B cell (primary cell): ENCODE results near the gene PPP1R9A. TPM values are rescaled to one million over a fixed set of nuclear protein-coding genes. Genes with fewer than 3 reads are reported as not detected.

Experiments used
- ATAC-seq: fragments of 200-7000 bp; cut with Tn5 transposase; one replicate; pipeline ENCODE4 v1.10.0; 2021; ENCODE audit warnings: low read depth, mild to moderate bottlenecking, moderate number of reproducible peaks, moderate library complexity
- CTCF ChIA-PET: fragments of 350-600 bp; sonication (Branson Sonifier 250); formaldehyde crosslinking; loops from one replicate; lab custom pipeline; 2021; ENCODE audit warnings: antibody characterized with exemption, inconsistent platforms; lab: Charles Lee
- POLR2A ChIA-PET: fragments of 350-600 bp; sonication (Branson Sonifier 250); formaldehyde crosslinking; loops from one replicate; lab custom pipeline; 2021; ENCODE audit warnings: antibody characterized with exemption; lab: Charles Lee
- DNase-seq: peaks from one replicate; pipeline ENCODE4 v3.0.0; 2013
- H2AFZ ChIP-seq: 2 replicates; pipeline ENCODE4 v1.6.1; 2012; ENCODE audit warnings: mild to moderate bottlenecking, low read depth, low read length; ENCODE audit not compliant: insufficient read depth, poor library complexity, severe bottlenecking
- H3K27ac ChIP-seq, 2 donors: 1 replicate in 1 of 2; 2 replicates in 1 of 2; pipeline ENCODE4 v1.5.1; 2012 to 2013; ENCODE audit warnings: low read length in 2 of 2, mild to moderate bottlenecking in 2 of 2, moderate library complexity in 1 of 2
- H3K27me3 ChIP-seq, 4 experiments: fragments of 200-600 bp in 1 of 4; sonication (generic) in 1 of 4; replicated peaks in 1 of 4; 1 replicate in 2 of 4; 2 replicates in 2 of 4; pipeline versions ENCODE4 v1.6.1 to v1.7.0; 2013 to 2016; ENCODE audit warnings: low read length in 3 of 4, mild to moderate bottlenecking in 2 of 4, mixed read lengths in 1 of 4, moderate library complexity in 1 of 4; ENCODE audit not compliant: insufficient read depth in 4 of 4, control insufficient read depth in 3 of 4; ENCODE audit errors: control extremely low read depth in 1 of 4
- H3K36me3 ChIP-seq, 2 experiments: replicated peaks in 1 of 2; 1 replicate in 1 of 2; 2 replicates in 1 of 2; pipeline versions ENCODE4 v1.6.1 to v1.7.1; 2013; ENCODE audit warnings: low read length in 1 of 2; ENCODE audit not compliant: insufficient read depth in 2 of 2, control insufficient read depth in 1 of 2; ENCODE audit errors: control extremely low read depth in 1 of 2, extremely low read depth in 1 of 2
- H3K4me1 ChIP-seq, 2 donors: fragments of 200-600 bp in 1 of 2; sonication (generic) in 1 of 2; 1 replicate in 1 of 2; 2 replicates in 1 of 2; pipeline versions ENCODE4 v1.5.1 to v1.6.1; 2013 to 2017; ENCODE audit warnings: low read length in 2 of 2; ENCODE audit not compliant: control insufficient read depth in 2 of 2, insufficient read depth in 2 of 2
- H3K4me2 ChIP-seq: replicated peaks from 2 replicates; pipeline ENCODE3; 2012; ENCODE audit warnings: mild to moderate bottlenecking, low read depth, low read length; ENCODE audit not compliant: poor library complexity, severe bottlenecking
- H3K4me3 ChIP-seq, 5 experiments: fragments of 200-600 bp in 1 of 5; sonication (generic) in 1 of 5; 1 replicate in 3 of 5; 2 replicates in 2 of 5; pipeline versions ENCODE4 v1.5.1 to v1.7.0; 2011 to 2016; ENCODE audit warnings: low read length in 4 of 5, mild to moderate bottlenecking in 4 of 5, low read depth in 2 of 5, control low read depth in 1 of 5, moderate library complexity in 1 of 5; ENCODE audit not compliant: insufficient read depth in 1 of 5; ENCODE audit errors: control extremely low read depth in 1 of 5, extremely low read depth in 1 of 5
- H3K79me2 ChIP-seq: fragments of 200-600 bp; sonication (generic); one replicate; pipeline ENCODE4 v1.6.0; 2016; ENCODE audit warnings: low read length; ENCODE audit not compliant: control insufficient read depth, insufficient read depth
- H3K9ac ChIP-seq: fragments of 200-600 bp; sonication (generic); 2 replicates; pipeline ENCODE4 v1.6.1; 2017; ENCODE audit warnings: mild to moderate bottlenecking, low read length, moderate library complexity
- H3K9me3 ChIP-seq, 3 donors: one replicate each; pipeline versions ENCODE4 v1.6.1 to v1.7.1; 2013; ENCODE audit warnings: low read length in 2 of 3; ENCODE audit not compliant: control insufficient read depth in 2 of 3, insufficient read depth in 1 of 3; ENCODE audit errors: control extremely low read depth in 1 of 3
- H4K20me1 ChIP-seq: 2 replicates; pipeline ENCODE4 v1.6.0; 2012; ENCODE audit warnings: mild to moderate bottlenecking, low read length; ENCODE audit not compliant: insufficient read depth, control insufficient read depth, poor library complexity, severe bottlenecking
- H3K27ac Mint-ChIP-seq: one replicate; pipeline ENCODE4 v1.8.0; 2021; ENCODE audit warnings: mixed read lengths
- H3K27me3 Mint-ChIP-seq: one replicate; pipeline ENCODE4 v1.8.0; 2021; ENCODE audit warnings: mixed read lengths
- H3K4me1 Mint-ChIP-seq: one replicate; pipeline ENCODE4 v1.8.0; 2021; ENCODE audit warnings: mixed read lengths
- H3K4me3 Mint-ChIP-seq: one replicate; pipeline ENCODE4 v1.8.0; 2021; ENCODE audit warnings: mixed read lengths
- H3K9me3 Mint-ChIP-seq: one replicate; pipeline ENCODE4 v1.8.0; 2022; ENCODE audit warnings: mixed read lengths; ENCODE audit not compliant: insufficient read depth
- EZH2 ChIP-seq: IDR thresholded peaks from 2 replicates; pipeline ENCODE4 v1.6.1; 2012; ENCODE audit warnings: borderline replicate concordance, low read depth, mild to moderate bottlenecking, moderate library complexity, low read length; ENCODE audit not compliant: insufficient read depth, poor library complexity, severe bottlenecking
- WGBS: methylation state at CpG from one replicate; pipeline ENCODE4 v1.1.5; 2013; ENCODE audit warnings: missing lambda C conversion rate; ENCODE audit not compliant: insufficient coverage; 5-methylcytosine and 5-hydroxymethylcytosine counted together
- intact Hi-C: fragments of 100-400 bp; cut with micrococcal nuclease; formaldehyde crosslinking; loops from one replicate; pipeline ENCODE4 v1.10.0; 2022
- polyA plus RNA-seq: library from polyadenylated mRNA; depleted of rRNA; stranded (reverse); fragments of >200 nt; gene quantifications from 2 replicates; pipeline ENCODE4 v1.2.3, GENCODE V29; 2012
- total RNA-seq, 2 donors: library from RNA; stranded (reverse); fragments of 120-200 nt in 1 of 2; gene quantifications; 1 replicate in 1 of 2; 2 replicates in 1 of 2; pipeline versions ENCODE4 v1.2.3 to v1.2.4, GENCODE V29; 2013 to 2022
- TF ChIP-seq, protein P1 (sequence below): fragments of 200-600 bp; IDR thresholded peaks from one replicate; pipeline ENCODE4 v1.8.0; 2022; ENCODE audit warnings: antibody characterized with exemption, mild to moderate bottlenecking

PPP1R9A gene
- total and polyA plus RNA-seq, 2 donors (not counting 1 experiment from before 2014, with no cell fraction given) = 1.1 to 4.8 TPM

DNA sequence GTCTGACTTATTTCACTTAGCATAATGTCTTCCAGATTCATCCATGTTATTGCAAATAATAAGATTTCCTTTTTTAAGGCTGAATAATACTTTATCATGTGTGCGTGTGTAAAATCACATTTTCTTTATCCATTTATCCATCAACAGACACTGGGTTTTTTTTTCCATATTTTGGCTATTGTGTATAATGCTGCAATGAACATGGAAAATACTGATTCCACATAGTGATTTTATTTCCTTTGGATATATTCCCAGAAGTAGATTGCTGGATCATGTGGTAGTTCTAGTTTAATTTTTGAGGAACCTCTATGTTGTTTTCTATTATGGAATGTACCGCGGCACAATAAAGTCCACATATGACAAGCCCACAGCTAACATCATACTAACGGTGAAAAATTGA lies 236.9 kb downstream of the PPP1R9A start:
- TF ChIP-seq EZH2 = no peak
- TF ChIP-seq, protein P1, sequence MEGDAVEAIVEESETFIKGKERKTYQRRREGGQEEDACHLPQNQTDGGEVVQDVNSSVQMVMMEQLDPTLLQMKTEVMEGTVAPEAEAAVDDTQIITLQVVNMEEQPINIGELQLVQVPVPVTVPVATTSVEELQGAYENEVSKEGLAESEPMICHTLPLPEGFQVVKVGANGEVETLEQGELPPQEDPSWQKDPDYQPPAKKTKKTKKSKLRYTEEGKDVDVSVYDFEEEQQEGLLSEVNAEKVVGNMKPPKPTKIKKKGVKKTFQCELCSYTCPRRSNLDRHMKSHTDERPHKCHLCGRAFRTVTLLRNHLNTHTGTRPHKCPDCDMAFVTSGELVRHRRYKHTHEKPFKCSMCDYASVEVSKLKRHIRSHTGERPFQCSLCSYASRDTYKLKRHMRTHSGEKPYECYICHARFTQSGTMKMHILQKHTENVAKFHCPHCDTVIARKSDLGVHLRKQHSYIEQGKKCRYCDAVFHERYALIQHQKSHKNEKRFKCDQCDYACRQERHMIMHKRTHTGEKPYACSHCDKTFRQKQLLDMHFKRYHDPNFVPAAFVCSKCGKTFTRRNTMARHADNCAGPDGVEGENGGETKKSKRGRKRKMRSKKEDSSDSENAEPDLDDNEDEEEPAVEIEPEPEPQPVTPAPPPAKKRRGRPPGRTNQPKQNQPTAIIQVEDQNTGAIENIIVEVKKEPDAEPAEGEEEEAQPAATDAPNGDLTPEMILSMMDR = no peak
- Histone ChIP-seq H3K27ac (no peak overlapping the region), H3K4me3 (no peak overlapping the region), H3K79me2 (no peaks in the 10 kb centered on the region), H3K27me3 (no peaks in the 10 kb centered on the region), H3K9me3 (no peaks in the 10 kb centered on the region), H3K4me2 (no peak overlapping the region), H3K4me1 (no peaks in the 10 kb centered on the region), H2AFZ (no peak overlapping the region), H3K36me3 (no peaks in the 10 kb centered on the region), H3K9ac (no peak overlapping the region), H4K20me1 (no peaks in the 10 kb centered on the region)
- ChIA-PET CTCF (no interaction called here), POLR2A (interaction anchor here (0.5 kb wide), 1 partner anchor 1915 kb away, joined by 3 read pairs; no protein-coding TSS in a partner anchor)
- Mint-ChIP-seq H3K4me1 (no peaks in the 10 kb centered on the region), H3K27ac (no peak overlapping the region), H3K9me3 (no peaks in the 10 kb centered on the region), H3K27me3 (no peaks in the 10 kb centered on the region), H3K4me3 (no peak overlapping the region)
- no CpG with 5 or more reads among the region's 4 CpGs for WGBS
- intact Hi-C loops = no loop called here
- DNase-seq (no peak), ATAC-seq (no peak)

- H3K4me1 ChIP-seq = no peaks in the 10 kb centered on the region
- no peak for ATAC-seq
- H3K9ac ChIP-seq = no peak overlapping the region
- intact Hi-C loops = no loop called here
- Mint-ChIP-seq H3K27ac (no peak overlapping the region), H3K4me3 (no peak overlapping the region), H3K4me1 (no peaks in the 10 kb centered on the region), H3K9me3 (peaks cover 3% of the 10 kb centered on the region), H3K27me3 (no peaks in the 10 kb centered on the region)
- H3K9me3 ChIP-seq = peaks cover 0 to 16% (median 0%) of the 10 kb centered on the region in 3 donors
- DNase-seq = no peak
- TF ChIP-seq, protein P1 = no peak
- TF ChIP-seq EZH2 = no peak
- H3K27me3 ChIP-seq = no peaks in the 10 kb centered on the region
- no peak overlapping the region for H3K4me2 ChIP-seq
- WGBS = 96% methylated on average over 5 of the region's 5 CpGs
- H3K36me3 ChIP-seq = no peaks in the 10 kb centered on the region
- H3K79me2 ChIP-seq = no peaks in the 10 kb centered on the region
- H3K4me3 ChIP-seq = no peak overlapping the region
- H3K27ac ChIP-seq = no peak overlapping the region
- CTCF ChIA-PET = no interaction called here
- no peak overlapping the region for H2AFZ ChIP-seq
- H4K20me1 ChIP-seq = no peaks in the 10 kb centered on the region
- POLR2A ChIA-PET = no interaction called here
Measured at GRCh38 chr7:95155965-95156364, 248.6 kb downstream of the PPP1R9A start.
